HepG2 (cell line): ENCODE results near the gene MST1. TPM values are rescaled to one million over a fixed set of nuclear protein-coding genes. Genes with fewer than 3 reads are reported as not detected.

Experiments used
- CC2D1A ChIP-seq: sonication (generic); formaldehyde crosslinking; IDR thresholded peaks from 2 replicates; pipeline ENCODE4 v1.8.1; 2023; ENCODE audit warnings: mild to moderate bottlenecking, missing genetic modification reagents
- CENPT ChIP-seq: sonication (generic); formaldehyde crosslinking; IDR thresholded peaks from 2 replicates; pipeline ENCODE4 v1.8.0; 2022; ENCODE audit warnings: low read depth, mild to moderate bottlenecking, moderate library complexity, missing genetic modification reagents
- ELF1 ChIP-seq: sonication (generic); formaldehyde crosslinking; IDR thresholded peaks from 2 replicates; pipeline ENCODE4 v1.4.0; 2020; ENCODE audit warnings: missing genetic modification reagents
- ETV5 ChIP-seq: IDR thresholded peaks from 2 replicates; pipeline ENCODE4 v1.6.1; 2018; ENCODE audit warnings: missing biosample characterization, missing genetic modification reagents, inconsistent platforms, borderline replicate concordance
- GMEB2 ChIP-seq: IDR thresholded peaks from 2 replicates; pipeline ENCODE4 v1.6.1; 2016; ENCODE audit warnings: missing biosample characterization, missing genetic modification reagents, low read depth
- HNF4G ChIP-seq, 2 experiments: sonication (generic) in 1 of 2; formaldehyde crosslinking in 1 of 2; IDR thresholded peaks; 2 replicates each; pipeline versions ENCODE4 v1.4.0 to v1.6.1; 2011 to 2020; ENCODE audit warnings: borderline replicate concordance in 2 of 2, low read depth in 2 of 2, mild to moderate bottlenecking in 2 of 2, low read length in 1 of 2, missing genetic modification reagents in 1 of 2, moderate library complexity in 1 of 2
- ISX ChIP-seq: sonication (generic); formaldehyde crosslinking; conservative IDR thresholded peaks from 2 replicates; pipeline ENCODE4 v1.5.0; 2020; ENCODE audit warnings: missing genetic modification reagents
- KAT8 ChIP-seq: IDR thresholded peaks from 2 replicates; pipeline ENCODE4 v1.6.1; 2016; ENCODE audit warnings: missing genetic modification reagents, missing compliant biosample characterization
- KDM1A ChIP-seq: IDR thresholded peaks from 2 replicates; pipeline ENCODE4 v1.6.1; 2016; ENCODE audit warnings: missing compliant biosample characterization
- MIXL1 ChIP-seq: IDR thresholded peaks from 2 replicates; pipeline ENCODE4 v1.6.1; 2016
- PHB2 ChIP-seq: fragments of 450-650 bp; IDR thresholded peaks from 2 replicates; pipeline ENCODE4 v1.6.1; 2018; ENCODE audit not compliant: partially characterized antibody
- RCOR2 ChIP-seq: IDR thresholded peaks from 2 replicates; pipeline ENCODE4 v1.6.1; 2016; ENCODE audit warnings: missing biosample characterization, missing genetic modification reagents
- REPIN1 ChIP-seq: sonication (generic); formaldehyde crosslinking; IDR thresholded peaks from 2 replicates; pipeline ENCODE4 v1.8.0; 2022; ENCODE audit warnings: missing genetic modification reagents, low read depth, mild to moderate bottlenecking, borderline replicate concordance
- SNAI1 ChIP-seq: sonication (generic); formaldehyde crosslinking; IDR thresholded peaks from 2 replicates; pipeline ENCODE4 v1.5.0; 2020; ENCODE audit warnings: mild to moderate bottlenecking, missing genetic modification reagents, borderline replicate concordance
- SRSF4 ChIP-seq: fragments of 200-400 bp; formaldehyde crosslinking; IDR thresholded peaks from one replicate; pipeline ENCODE4 v1.6.1; 2018; ENCODE audit warnings: mild to moderate bottlenecking, low read depth, low read length, moderate library complexity; ENCODE audit not compliant: poor library complexity, severe bottlenecking
- STAT5B ChIP-seq: sonication (generic); formaldehyde crosslinking; IDR thresholded peaks from 2 replicates; pipeline ENCODE4 v1.4.0; 2020; ENCODE audit warnings: missing genetic modification reagents
- ZFYVE20 ChIP-seq: sonication (generic); formaldehyde crosslinking; IDR thresholded peaks from 2 replicates; pipeline ENCODE4 v1.8.0; 2023; ENCODE audit warnings: low read depth, mild to moderate bottlenecking, moderate library complexity, missing genetic modification reagents, borderline replicate concordance
- ZNF121 ChIP-seq: sonication (generic); formaldehyde crosslinking; IDR thresholded peaks from 2 replicates; pipeline ENCODE4 v1.5.0; 2020; ENCODE audit warnings: mild to moderate bottlenecking, missing genetic modification reagents
- ZNF251 ChIP-seq: sonication (generic); formaldehyde crosslinking; IDR thresholded peaks from 2 replicates; pipeline ENCODE4 v1.9.0; 2021; ENCODE audit warnings: mild to moderate bottlenecking, missing genetic modification reagents
- ZNF644 ChIP-seq: IDR thresholded peaks from 2 replicates; pipeline ENCODE4 v1.6.1; 2016; ENCODE audit warnings: low read depth
- ZNF652 ChIP-seq: IDR thresholded peaks from 2 replicates; pipeline ENCODE4 v1.6.1; 2016; ENCODE audit warnings: low read depth, borderline replicate concordance
- ZNF780A ChIP-seq: sonication (generic); formaldehyde crosslinking; IDR thresholded peaks from 2 replicates; pipeline ENCODE4 v1.8.0; 2022; ENCODE audit warnings: mild to moderate bottlenecking, missing genetic modification reagents, moderate library complexity
- ZNF792 ChIP-seq: IDR thresholded peaks from 2 replicates; pipeline ENCODE4 v1.6.1; 2016
- polyA plus RNA-seq, 8 experiments: library from polyadenylated mRNA; depleted of rRNA in 3 of 8; stranded (reverse) in 7 of 8; unstranded in 1 of 8; fragments of >200 nt; fragmentation: Illumina TruSeq in 4 of 8; extraction: Trizol in 4 of 8; gene quantifications; 2 replicates each; pipeline versions ENCODE4 v1.2.1 to v1.2.3, GENCODE V29; 2011 to 2016; ENCODE audit warnings: low read depth in 4 of 8, missing spikeins in 1 of 8, mixed read lengths in 1 of 8; ENCODE audit not compliant: insufficient read depth in 1 of 8
- total RNA-seq, 5 experiments: library from RNA; depleted of rRNA; stranded (reverse); fragments of >200 nt; fragmentation: Illumina TruSeq; extraction: Trizol; gene quantifications; 2 replicates each; pipeline ENCODE4 v1.2.3, GENCODE V29; 2016; ENCODE audit warnings: low read depth in 1 of 5
- TF ChIP-seq, protein P1 (sequence below): fragments of 450-650 bp; IDR thresholded peaks from 2 replicates; pipeline ENCODE4 v1.6.1; 2016
- TF ChIP-seq, protein P2 (sequence below): sonication (generic); formaldehyde crosslinking; IDR thresholded peaks from 2 replicates; pipeline ENCODE4 v1.4.0; 2020; ENCODE audit warnings: mild to moderate bottlenecking, missing genetic modification reagents

Gene MST1
- total and polyA plus RNA-seq, 2 of the 13 experiments (the other 11 are each of a cell fraction or from before 2014, with no cell fraction given) = 189 to 452 TPM

DNA sequence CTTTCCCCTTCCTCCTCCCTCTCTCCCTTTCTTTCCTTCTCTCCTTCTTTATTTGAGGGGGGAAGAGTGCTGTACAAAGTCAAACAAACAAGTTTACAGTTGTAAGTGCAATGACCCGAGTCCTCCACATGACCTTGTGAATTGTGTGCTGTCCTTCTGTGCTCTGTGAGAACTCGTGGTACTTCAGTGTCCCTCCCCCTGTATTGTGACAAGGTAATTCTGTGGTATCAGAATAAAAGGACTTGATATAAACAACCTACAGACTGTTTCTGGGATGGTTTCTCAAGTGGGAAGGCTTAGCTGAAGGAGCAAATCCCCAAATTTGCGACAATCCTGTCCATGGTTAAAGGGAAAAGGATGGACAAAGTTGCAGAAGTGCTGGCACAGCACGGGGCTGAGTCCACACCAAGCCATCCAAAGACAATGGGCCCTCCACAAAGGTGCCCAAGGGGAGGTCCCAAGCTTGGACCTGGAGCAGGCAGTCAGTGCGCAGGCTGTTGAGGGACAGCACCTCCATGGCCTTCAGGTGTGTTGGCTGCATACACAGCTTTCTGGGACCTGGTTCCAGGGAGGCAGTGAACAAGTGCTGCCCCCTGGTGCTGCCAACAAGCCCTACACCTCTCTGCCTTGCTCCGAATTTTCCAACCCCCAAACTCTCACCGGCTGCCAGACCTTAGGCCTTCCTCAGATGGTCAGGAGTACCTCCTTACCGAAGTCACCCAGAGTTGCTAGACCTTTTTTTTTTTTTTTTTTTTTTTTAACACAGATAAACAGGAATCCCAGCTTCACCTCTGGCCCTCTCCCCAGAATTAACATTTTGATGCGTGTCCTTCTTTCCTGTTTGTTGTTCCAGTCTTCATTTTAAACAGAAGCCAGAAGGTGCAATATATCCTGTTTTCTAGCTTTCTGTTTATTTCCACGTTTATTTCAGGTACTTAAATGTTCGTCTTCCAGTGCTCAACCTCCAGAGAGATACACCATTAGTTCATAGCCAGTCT is 17.7 kb downstream of the MST1 start (continued):
- no peak for TF ChIP-seq SRSF4
- no peak; the same call in 1 of the 2 replicates for TF ChIP-seq ZNF121 (CRISPR knock-in tag)
- TF ChIP-seq, protein P1, sequence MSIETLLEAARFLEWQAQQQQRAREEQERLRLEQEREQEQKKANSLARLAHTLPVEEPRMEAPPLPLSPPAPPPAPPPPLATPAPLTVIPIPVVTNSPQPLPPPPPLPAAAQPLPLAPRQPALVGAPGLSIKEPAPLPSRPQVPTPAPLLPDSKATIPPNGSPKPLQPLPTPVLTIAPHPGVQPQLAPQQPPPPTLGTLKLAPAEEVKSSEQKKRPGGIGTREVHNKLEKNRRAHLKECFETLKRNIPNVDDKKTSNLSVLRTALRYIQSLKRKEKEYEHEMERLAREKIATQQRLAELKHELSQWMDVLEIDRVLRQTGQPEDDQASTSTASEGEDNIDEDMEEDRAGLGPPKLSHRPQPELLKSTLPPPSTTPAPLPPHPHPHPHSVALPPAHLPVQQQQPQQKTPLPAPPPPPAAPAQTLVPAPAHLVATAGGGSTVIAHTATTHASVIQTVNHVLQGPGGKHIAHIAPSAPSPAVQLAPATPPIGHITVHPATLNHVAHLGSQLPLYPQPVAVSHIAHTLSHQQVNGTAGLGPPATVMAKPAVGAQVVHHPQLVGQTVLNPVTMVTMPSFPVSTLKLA = no peak
- no peak for TF ChIP-seq ZNF644
- TF ChIP-seq, protein P2, sequence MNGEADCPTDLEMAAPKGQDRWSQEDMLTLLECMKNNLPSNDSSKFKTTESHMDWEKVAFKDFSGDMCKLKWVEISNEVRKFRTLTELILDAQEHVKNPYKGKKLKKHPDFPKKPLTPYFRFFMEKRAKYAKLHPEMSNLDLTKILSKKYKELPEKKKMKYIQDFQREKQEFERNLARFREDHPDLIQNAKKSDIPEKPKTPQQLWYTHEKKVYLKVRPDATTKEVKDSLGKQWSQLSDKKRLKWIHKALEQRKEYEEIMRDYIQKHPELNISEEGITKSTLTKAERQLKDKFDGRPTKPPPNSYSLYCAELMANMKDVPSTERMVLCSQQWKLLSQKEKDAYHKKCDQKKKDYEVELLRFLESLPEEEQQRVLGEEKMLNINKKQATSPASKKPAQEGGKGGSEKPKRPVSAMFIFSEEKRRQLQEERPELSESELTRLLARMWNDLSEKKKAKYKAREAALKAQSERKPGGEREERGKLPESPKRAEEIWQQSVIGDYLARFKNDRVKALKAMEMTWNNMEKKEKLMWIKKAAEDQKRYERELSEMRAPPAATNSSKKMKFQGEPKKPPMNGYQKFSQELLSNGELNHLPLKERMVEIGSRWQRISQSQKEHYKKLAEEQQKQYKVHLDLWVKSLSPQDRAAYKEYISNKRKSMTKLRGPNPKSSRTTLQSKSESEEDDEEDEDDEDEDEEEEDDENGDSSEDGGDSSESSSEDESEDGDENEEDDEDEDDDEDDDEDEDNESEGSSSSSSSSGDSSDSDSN = peak; percentile 44; the same call in 1 of the 2 replicates
- TF ChIP-seq STAT5B = no peak
- TF ChIP-seq ZFYVE20 (CRISPR knock-in tag) = no peak
- 0 out of 2 replicates have a peak, but pooled peaks have one; percentile 30 for TF ChIP-seq GMEB2 (CRISPR knock-in tag)
- no peak for TF ChIP-seq ZNF251 (CRISPR knock-in tag)
- no peak for TF ChIP-seq ZNF652
- TF ChIP-seq RCOR2 = no peak
- TF ChIP-seq SNAI1 (CRISPR knock-in tag) = 0 out of 2 replicates have a peak, but pooled peaks have one; percentile 37
- no peak for TF ChIP-seq CENPT (CRISPR knock-in tag)
- no peak for TF ChIP-seq CC2D1A (CRISPR knock-in tag)
- no peak for TF ChIP-seq ZNF780A (CRISPR knock-in tag)
- peak; percentile 29; the same call in 1 of the 2 replicates for TF ChIP-seq KAT8 (CRISPR knock-in tag)
- TF ChIP-seq ZNF792 (CRISPR knock-in tag) = 0 out of 2 replicates have a peak, but pooled peaks have one; percentile 29
- no peak for TF ChIP-seq HNF4G (IDR thresholded peaks at IDR 0.05; ENCODE audit: borderline replicate concordance, low read depth, low read length)
- no peak for TF ChIP-seq HNF4G (CRISPR knock-in tag; IDR thresholded peaks at IDR 0.05; ENCODE audit: borderline replicate concordance, low read depth)
- TF ChIP-seq REPIN1 (CRISPR knock-in tag) = no peak; the same call in 1 of the 2 replicates
- TF ChIP-seq ETV5 (CRISPR knock-in tag) = no peak; the same call in 1 of the 2 replicates
- no peak for TF ChIP-seq ISX (CRISPR knock-in tag)
- TF ChIP-seq PHB2 = no peak
- no peak for TF ChIP-seq KDM1A
- TF ChIP-seq ELF1 (CRISPR knock-in tag) = no peak
- TF ChIP-seq MIXL1 (CRISPR knock-in tag) = peak; percentile 63; the same call in 1 of the 2 replicates
